Activated CD4-positive, CD25-positive, alpha-beta regulatory T cell treated with anti-CD3 and anti-CD28 coated beads, Interleukin-2, amount 50 U/mL, for 72 hours (primary cell): Measurements from ENCODE around the gene PLCXD1.
A peak's percentile ranks its signal among the peaks of the same experiment; 100 is the strongest.
"Not testable (repeated sequence)": the region's sequence is repeated elsewhere in the genome, so short reads cannot be mapped to it uniquely, and the experiment has no call there.

Experiments used
- DNase-seq: peaks from one replicate; pipeline ENCODE4 v3.0.0; 2021

PLCXD1 gene

GRCh38 chrX:318739-319578 is 37.8 kb downstream of the PLCXD1 start, which contains the start of gene GTPBP6:
GTPBP6 (minus strand) TSS chrX:318796; CDS start chrX:318787, 9 bp downstream.
- DNase-seq = peak; percentile 99

- no peak for DNase-seq
Observed at GRCh38 chrX:319579-320125, 38.5 kb downstream of the PLCXD1 start.

GRCh38 chrX:320126-320783 is 39.1 kb downstream of the PLCXD1 start:
- DNase-seq = no peak

GRCh38 chrX:323721-324628 is 42.8 kb downstream of the PLCXD1 start:
- peak; percentile 6 for DNase-seq

DNA sequence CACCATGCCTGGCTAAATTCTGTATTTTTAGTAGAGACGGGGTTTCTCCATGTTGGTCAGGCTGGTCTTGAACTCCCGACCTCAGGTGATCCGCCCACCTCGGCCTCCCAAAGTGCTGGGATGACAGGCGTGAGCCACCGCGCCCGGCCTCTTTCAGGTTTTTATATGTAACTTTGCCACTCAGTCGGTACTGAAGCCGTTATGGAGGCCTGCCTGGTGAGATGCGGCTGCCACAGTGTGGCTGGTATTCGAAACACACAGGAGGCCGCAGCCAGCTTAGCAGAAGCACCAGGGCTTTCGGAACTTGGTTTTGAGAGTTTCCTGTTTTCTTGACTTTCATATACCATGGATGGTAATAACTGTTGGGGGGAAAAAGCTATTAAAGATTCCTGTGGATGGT is 43.5 kb downstream of the PLCXD1 start:
- peak; percentile 1 for DNase-seq

DNA sequence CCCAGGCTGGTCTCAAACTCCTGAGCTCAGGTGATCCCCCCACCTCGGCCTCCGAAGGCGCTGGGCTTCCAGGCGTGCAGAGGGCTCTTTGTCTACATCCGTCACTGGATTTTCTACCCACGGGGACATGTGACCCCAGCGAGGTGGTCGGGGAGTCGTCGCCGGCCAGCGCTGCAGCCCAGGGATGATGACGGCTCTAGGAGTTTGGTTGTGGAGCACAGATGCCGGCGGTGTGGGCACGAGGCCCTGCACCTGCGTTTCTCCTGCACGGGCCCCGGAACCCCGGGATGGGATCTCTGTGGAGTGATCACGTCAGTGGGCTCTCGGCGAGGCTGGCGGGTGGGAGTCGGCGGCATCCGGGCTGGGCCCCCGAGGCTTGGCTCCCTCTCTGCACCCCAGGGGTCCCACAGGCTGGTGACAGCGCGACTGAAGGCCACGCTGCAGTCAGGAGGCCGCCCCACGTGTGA is 46.5 kb downstream of the PLCXD1 start:
- peak; percentile 25 for DNase-seq

DNA sequence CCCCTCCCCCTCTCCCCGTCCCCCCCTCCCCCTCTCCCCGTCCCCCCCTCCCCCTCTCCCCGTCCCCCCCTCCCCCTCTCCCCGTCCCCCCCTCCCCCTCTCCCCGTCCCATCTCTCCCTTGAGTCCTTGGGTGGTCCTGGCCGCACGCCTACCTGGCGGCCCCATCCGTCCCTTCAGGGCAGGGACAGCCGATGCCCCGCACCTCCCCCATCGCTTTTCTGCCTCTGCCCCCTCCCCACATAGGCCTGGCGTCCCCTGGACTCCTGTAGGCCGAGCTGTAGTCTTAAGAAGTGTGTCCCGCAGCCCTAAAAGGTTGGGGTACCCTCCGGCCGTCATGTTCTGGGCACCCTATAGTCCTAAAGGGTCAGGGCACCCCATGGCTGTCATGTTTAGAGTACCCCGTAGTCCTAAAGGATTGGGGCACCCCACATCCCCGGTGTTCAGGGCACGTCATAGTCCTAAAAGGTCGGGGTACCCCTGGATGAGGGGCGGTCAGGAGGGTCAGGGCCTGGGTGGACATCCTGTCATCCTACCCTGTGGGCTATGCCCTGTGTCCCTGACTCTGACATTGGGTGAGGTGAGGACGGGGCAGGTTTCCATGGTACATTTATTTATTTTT is 48.2 kb downstream of the PLCXD1 start:
- DNase-seq = no peak

DNA sequence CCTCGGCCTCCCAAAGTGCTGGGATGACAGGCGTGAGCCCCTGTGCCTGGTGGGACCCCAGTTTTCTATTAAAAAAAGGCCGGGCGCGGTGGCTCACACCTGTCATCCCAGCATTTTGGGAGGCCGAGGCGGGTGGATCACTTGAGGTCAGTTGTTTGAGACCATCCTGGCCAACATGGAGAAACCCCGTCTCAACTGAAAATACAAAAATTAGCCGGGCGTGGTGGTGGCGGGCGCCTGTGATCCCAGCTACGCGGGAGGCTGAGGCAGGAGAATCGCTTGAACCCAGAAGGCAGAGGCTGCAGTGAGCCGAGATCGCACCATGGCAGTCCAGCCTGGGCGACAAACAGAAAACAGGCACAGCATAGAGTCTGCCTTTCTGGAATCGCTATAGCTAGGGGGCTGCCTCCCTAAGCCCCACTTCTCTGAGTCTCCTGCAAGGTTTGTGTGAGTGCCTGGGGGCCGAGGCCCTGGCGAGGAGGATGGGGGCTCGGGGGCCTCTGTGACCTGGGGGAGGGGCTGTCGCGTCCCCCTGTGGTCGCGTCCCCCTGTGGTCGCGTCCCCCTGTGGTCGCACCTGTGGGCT is 49.1 kb downstream of the PLCXD1 start:
- DNase-seq = not testable (repeated sequence)

DNA sequence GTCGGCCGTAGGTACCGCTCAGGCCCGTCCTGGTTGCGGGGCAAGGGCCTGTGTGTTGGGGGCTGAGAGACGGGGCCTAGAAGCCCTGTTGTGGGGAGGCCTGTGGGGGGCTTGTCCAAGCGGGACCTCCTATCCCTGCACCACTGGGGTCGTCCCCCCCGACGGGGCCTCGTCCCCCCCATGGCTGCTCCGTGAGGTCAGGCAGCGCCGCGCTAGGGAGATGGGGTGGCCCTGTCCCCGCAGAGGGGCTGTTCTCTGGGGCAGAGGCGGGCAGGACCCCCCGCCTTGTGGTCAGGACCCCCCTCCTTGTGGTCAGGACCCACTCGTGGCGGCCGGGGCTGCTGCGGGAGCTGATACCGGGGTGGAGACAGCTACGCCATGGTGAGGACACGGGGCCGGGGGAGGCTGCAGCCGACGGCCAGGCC is 49.6 kb downstream of the PLCXD1 start:
- no peak for DNase-seq

DNA sequence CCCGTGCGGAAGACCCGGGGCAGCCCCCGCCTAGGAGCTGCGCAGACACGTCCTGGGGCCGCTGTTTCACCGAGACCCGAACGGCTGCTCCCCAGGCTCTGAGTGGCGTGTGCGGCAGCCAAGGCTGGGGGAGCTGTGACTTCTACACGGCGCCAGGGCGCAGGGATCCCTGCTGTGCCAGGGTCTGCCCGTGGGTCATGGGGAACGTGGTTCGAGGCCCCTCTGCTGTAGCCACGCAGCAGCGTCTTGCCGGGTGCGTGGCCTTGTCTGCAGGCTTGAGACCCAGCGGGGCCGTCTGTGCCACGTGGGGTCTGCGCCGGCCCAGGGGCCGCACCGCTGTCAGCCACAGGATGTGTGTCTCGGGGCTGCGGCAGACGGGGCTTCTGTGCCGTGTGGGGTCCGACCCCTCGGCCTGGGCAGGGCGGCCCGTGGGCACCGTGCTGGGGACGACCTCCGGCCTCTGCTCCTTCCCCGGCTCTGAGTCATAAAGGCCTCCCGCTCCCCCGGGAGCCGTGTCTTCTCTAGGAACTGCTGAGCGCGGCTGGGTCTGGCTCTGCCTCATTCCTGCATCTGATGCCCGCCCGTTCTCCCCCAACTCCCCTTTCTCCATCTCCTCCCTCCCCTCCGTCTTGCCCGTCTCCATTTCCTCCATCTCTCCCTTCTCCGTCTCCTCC is 50.1 kb downstream of the PLCXD1 start:
- peak; percentile 36 for DNase-seq

- no peak for DNase-seq
Observed at GRCh38 chrX:331825-332495, 50.8 kb downstream of the PLCXD1 start.

- no peak for DNase-seq
Observed at GRCh38 chrX:332496-332860, 51.3 kb downstream of the PLCXD1 start.

DNA sequence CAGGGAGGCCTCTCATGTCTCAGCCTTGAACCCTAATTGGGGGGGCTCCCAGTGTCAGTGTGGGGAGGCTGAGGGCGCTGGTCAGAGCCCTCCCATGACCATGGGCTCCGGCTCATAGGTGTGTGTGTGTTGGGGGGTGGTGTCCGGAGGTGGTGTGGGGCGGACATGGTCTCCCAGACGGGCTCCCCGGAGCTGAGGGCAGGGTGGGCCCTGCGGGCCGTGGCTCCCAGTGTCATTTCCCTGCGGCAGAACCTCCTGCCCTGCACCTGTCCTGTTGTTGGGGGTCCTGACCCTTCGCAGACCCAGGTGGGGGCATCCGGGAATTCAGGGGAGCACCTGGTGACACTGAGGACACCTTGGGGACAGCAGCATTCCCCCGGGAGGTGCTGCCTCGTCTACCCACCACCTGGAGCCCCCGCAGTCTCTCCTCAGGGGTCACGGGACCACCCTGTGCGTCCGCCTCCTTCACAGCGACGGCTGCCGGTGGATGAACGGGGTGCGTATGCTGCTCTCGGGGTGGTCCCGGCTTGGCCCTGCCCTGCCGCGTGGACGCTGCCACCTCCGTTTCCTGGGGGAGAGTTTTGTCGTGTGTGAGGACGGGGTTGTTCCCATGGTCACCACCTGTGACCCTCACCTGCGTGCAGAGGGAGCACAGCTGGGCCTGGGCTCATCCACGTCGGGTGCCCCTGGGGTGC is 51.9 kb downstream of the PLCXD1 start:
- no peak for DNase-seq

DNA sequence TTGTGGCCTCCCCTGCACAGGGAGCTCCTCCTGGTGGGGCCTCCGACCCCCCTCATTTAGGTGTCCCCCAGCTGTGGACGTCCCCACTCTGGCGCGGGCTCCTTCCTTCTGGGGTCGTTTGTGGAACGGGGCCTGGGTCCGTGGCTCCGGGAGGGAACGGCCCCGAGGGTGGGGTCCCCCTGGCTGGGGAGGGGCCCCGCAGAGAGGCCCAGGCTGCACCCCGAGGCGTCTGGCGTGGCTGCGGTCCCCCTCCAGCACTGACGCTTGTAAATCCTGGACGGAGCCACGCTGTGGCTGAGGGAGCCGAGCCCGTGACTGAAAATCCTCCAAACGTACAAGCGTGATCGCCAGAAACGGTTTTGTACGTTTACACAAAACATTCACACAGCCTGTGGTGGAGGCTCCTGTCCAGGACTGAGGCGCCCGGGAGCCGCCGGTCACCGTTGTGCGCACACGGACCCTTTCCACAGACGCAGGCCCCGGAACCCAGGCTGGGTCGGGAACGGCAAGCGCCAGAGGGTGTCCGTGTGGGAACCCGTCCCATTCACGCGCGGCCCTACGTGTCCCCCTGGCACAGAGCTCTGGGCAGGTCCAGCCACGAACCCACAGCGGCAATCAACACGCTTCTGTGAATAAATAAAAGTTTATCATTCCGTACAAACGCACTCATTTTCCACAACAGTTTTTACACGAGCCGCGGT is 52.6 kb downstream of the PLCXD1 start:
- no peak for DNase-seq

GRCh38 chrX:334331-334891 is 53.2 kb downstream of the PLCXD1 start:
- no peak for DNase-seq

DNA sequence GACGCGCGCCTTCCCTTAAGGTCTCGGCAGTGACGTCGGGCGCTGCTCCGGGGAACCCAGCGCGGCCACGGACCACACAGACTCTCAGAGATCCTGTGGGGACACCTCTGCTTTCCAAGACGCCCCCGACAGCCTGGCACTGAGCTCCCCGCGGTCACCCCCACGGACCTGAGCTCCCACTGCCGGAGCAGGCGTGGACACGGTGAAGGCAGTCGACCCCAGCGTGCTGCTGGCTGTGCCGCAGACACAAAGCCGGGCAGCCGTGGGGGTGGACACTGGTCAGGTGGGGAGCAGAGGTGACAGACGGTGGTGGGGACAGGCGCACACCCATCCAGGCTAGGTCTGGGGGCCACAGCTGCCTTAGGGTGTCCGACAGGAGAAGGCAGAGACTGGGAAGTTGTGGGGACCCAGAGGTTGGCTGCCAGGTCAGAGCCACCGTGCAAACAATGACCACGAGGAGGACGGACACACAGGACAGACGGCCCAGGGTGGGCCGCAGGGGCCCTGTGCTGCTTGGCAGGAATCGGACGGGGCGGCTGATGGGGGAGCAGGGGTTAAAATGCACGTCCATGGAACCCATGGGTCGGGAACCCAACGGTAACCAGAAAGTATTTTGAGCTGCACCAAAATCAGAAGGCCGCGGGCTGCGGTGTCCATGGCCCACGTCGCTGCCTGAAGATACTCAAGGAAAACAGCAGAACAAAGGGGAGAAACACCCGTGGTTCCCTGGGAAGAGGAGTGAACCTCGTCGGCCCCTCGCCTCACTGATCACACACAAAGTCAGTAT is 54.0 kb downstream of the PLCXD1 start:
- no peak for DNase-seq

GRCh38 chrX:335758-336155 is 54.6 kb downstream of the PLCXD1 start:
- no peak for DNase-seq

GRCh38 chrX:336227-336626 is 55.0 kb downstream of the PLCXD1 start:
- no peak for DNase-seq
